A549 (cell line): Measurements from ENCODE around the gene LBH. TPM values are rescaled to one million over a fixed set of nuclear protein-coding genes. Genes with fewer than 3 reads are reported as not detected.

Experiments used
- ATAC-seq, 2 experiments: fragments of 200-7000 bp in 1 of 2; fragments of >200 bp in 1 of 2; cut with Nextera tagmentation in 1 of 2; cut with Tn5 transposase in 1 of 2; 3 replicates each; pipeline versions ENCODE4 v1.8.0 to v1.9.1; 2018 to 2020; ENCODE audit warnings: mild to moderate bottlenecking in 1 of 2, moderate library complexity in 1 of 2
- CTCF ChIA-PET: fragments of 300-600 bp; sonication (Branson Sonifier 250); formaldehyde crosslinking; extraction: SDS; loops from one replicate; lab custom pipeline; 2021; ENCODE audit warnings: antibody characterized with exemption, inconsistent platforms; lab: Yijun Ruan, JAX
- POLR2A ChIA-PET: fragments of 350-600 bp; formaldehyde crosslinking; extraction: SDS; loops from one replicate; lab custom pipeline; 2021; ENCODE audit warnings: antibody characterized with exemption, inconsistent platforms; lab: Yijun Ruan, JAX
- DNase-seq, 2 experiments: peaks; one replicate each; pipeline versions ENCODE4 v3.0.0 to v3.0.0-alpha.2; 2011 to 2016; ENCODE audit warnings: low read depth in 1 of 2, low spot score in 1 of 2
- FAIRE-seq: peaks from 2 replicates; lab custom pipeline; 2011; peaks lifted over from hg19 to GRCh38; lab: Jason Lieb, UNC
- H3K27ac ChIP-seq, 2 experiments: fragments of >200 bp; sonication (Bioruptor Twin); formaldehyde crosslinking; 3 replicates each; pipeline ENCODE4 v1.5.1; 2016 to 2017
- H3K4me1 ChIP-seq: fragments of >200 bp; sonication (Bioruptor Twin); formaldehyde crosslinking; 3 replicates; pipeline ENCODE4 v1.6.1; 2016
- H3K4me2 ChIP-seq: fragments of >200 bp; sonication (Bioruptor Twin); formaldehyde crosslinking; 3 replicates; pipeline ENCODE4 v1.6.1; 2016
- H3K4me3 ChIP-seq: fragments of >200 bp; sonication (Bioruptor Twin); formaldehyde crosslinking; 3 replicates; pipeline ENCODE4 v1.5.1; 2016
- H3K9me3 ChIP-seq: fragments of >200 bp; sonication (Bioruptor Twin); formaldehyde crosslinking; 3 replicates; pipeline ENCODE4 v1.6.1; 2016
- ATOH8 ChIP-seq: fragments of 250-450 bp; sonication (Bioruptor Pico); IDR thresholded peaks from 2 replicates; pipeline ENCODE4 v1.5.0; 2020; ENCODE audit warnings: low read depth, mild to moderate bottlenecking, moderate library complexity
- CBX2 ChIP-seq: fragments of 200-600 bp; sonication (generic); IDR thresholded peaks from 2 replicates; pipeline ENCODE4 v1.6.1; 2016; ENCODE audit warnings: low read depth, mild to moderate bottlenecking, borderline replicate concordance
- CEBPB ChIP-seq, 2 experiments: fragments of >200 bp in 1 of 2; sonication (Bioruptor Twin) in 1 of 2; formaldehyde crosslinking in 1 of 2; IDR thresholded peaks; 2 replicates each; pipeline ENCODE4 v1.6.1; 2012 to 2016
- E2F6 ChIP-seq: IDR thresholded peaks from 2 replicates; pipeline ENCODE4 v1.6.1; 2012; ENCODE audit warnings: low read depth, borderline replicate concordance
- EHMT2 ChIP-seq: fragments of 200-600 bp; sonication (generic); IDR thresholded peaks from 2 replicates; pipeline ENCODE4 v1.6.1; 2016; ENCODE audit warnings: antibody characterized with exemption, low read depth, mild to moderate bottlenecking, moderate library complexity
- ELK1 ChIP-seq: fragments of 150-350 bp; IDR thresholded peaks from 2 replicates; pipeline ENCODE4 v1.6.1; 2014; ENCODE audit warnings: low read depth, mild to moderate bottlenecking, low read length
- ESRRA ChIP-seq: fragments of 150-350 bp; IDR thresholded peaks from 2 replicates; pipeline ENCODE4 v1.6.1; 2014; ENCODE audit warnings: mild to moderate bottlenecking, low read length, borderline replicate concordance
- FOXS1 ChIP-seq: fragments of 250-450 bp; sonication (Bioruptor Pico); IDR thresholded peaks from 2 replicates; pipeline ENCODE4 v1.5.0; 2020; ENCODE audit warnings: mild to moderate bottlenecking, moderate library complexity
- HES2 ChIP-seq: fragments of >200 bp; sonication (Bioruptor Twin); formaldehyde crosslinking; IDR thresholded peaks from 2 replicates; pipeline ENCODE4 v1.6.1; 2016
- HEYL ChIP-seq: fragments of 250-450 bp; sonication (Bioruptor Pico); IDR thresholded peaks from 2 replicates; pipeline ENCODE4 v1.8.0; 2021; ENCODE audit warnings: mild to moderate bottlenecking, moderate library complexity
- HMGXB4 ChIP-seq: fragments of 250-450 bp; sonication (Bioruptor Pico); IDR thresholded peaks from 2 replicates; pipeline ENCODE4 v1.5.0; 2021; ENCODE audit warnings: mild to moderate bottlenecking, moderate library complexity, borderline replicate concordance
- HOXB13 ChIP-seq: fragments of 250-450 bp; sonication (Bioruptor Pico); IDR thresholded peaks from 2 replicates; pipeline ENCODE4 v1.5.0; 2020; ENCODE audit warnings: low read depth, mild to moderate bottlenecking, moderate library complexity
- HOXB5 ChIP-seq: fragments of 250-450 bp; sonication (Bioruptor Pico); IDR thresholded peaks from 2 replicates; pipeline ENCODE4 v1.5.0; 2020; ENCODE audit warnings: mild to moderate bottlenecking, moderate library complexity
- MAFK ChIP-seq: fragments of 450-650 bp; IDR thresholded peaks from 2 replicates; pipeline ENCODE4 v1.6.1; 2014; ENCODE audit not compliant: partially characterized antibody
- MYC ChIP-seq: IDR thresholded peaks from 2 replicates; pipeline ENCODE4 v1.6.1; 2012; ENCODE audit warnings: mild to moderate bottlenecking, inconsistent platforms, low read length, improper control_type of control experiment, borderline replicate concordance
- NPAS2 ChIP-seq: fragments of 250-450 bp; sonication (Bioruptor Pico); IDR thresholded peaks from 2 replicates; pipeline ENCODE4 v1.8.0; 2022; ENCODE audit warnings: mild to moderate bottlenecking, moderate library complexity, borderline replicate concordance
- SREBF2 ChIP-seq: fragments of 450-650 bp; IDR thresholded peaks from 2 replicates; pipeline ENCODE4 v1.6.1; 2014; ENCODE audit warnings: mild to moderate bottlenecking, moderate library complexity
- TP53 ChIP-seq: fragments of 250-450 bp; sonication (Bioruptor Pico); IDR thresholded peaks from 2 replicates; pipeline ENCODE4 v1.5.0; 2021; ENCODE audit warnings: mild to moderate bottlenecking, moderate library complexity
- ZFP36 ChIP-seq: fragments of 450-650 bp; IDR thresholded peaks from 2 replicates; pipeline ENCODE4 v1.6.1; 2014; ENCODE audit warnings: borderline replicate concordance; ENCODE audit not compliant: partially characterized antibody
- ZNF302 ChIP-seq: fragments of 250-450 bp; sonication (Bioruptor Pico); IDR thresholded peaks from 2 replicates; pipeline ENCODE4 v1.9.0; 2021; ENCODE audit warnings: inconsistent platforms, mild to moderate bottlenecking, moderate library complexity
- WGBS: methylation state at CpG from one replicate; pipeline ENCODE4 v1.1.6; 2017; ENCODE audit errors: missing lambda C conversion rate; 5-methylcytosine and 5-hydroxymethylcytosine counted together
- polyA plus RNA-seq, 4 experiments: library from polyadenylated mRNA; depleted of rRNA in 3 of 4; stranded (reverse); fragments of >200 nt; fragmentation: RNase III in 1 of 4; extraction: RNeasy Plus Mini Kit Qiagen cat#74134 plus additional on column Dnase treatment in 1 of 4; gene quantifications; 2 replicates in 3 of 4; 3 replicates in 1 of 4; pipeline ENCODE4 v1.2.3, GENCODE V29; 2011 to 2017

The LBH gene
- polyA plus RNA-seq, 2 of the 4 experiments (the other 2 are of a cell fraction) = 163 to 216 TPM

- POLR2A ChIA-PET = no interaction called here
- no peak for FAIRE-seq
- CTCF ChIA-PET = interaction anchor here (0.9 to 12.8 kb wide), 8 partner anchors 10 to 497 kb away, joined by 3 to 430 read pairs (median 4); no protein-coding TSS in a partner anchor
Observed at GRCh38 chr2:30213326-30213725, 18.0 kb upstream of the LBH start.

GRCh38 chr2:30213907-30214463, 17.3 kb upstream of the LBH start:
- DNase-seq (no peak), ATAC-seq (no peak), FAIRE-seq (no peak)
- WGBS = 87% methylated on average over 7 of the region's 7 CpGs
- Histone ChIP-seq H3K4me2 (no peak overlapping the region), H3K9me3 (no peaks in the 10 kb centered on the region), H3K4me3 (no peak overlapping the region), H3K27ac (no peak overlapping the region), H3K4me1 (peaks cover under 1% of the 10 kb centered on the region; the same call in 2 of the 3 replicates)
- ChIA-PET POLR2A (interaction anchor here (1.6 kb wide), 1 partner anchor 18 kb away, joined by 7 read pairs; no protein-coding TSS in a partner anchor), CTCF (interaction anchor here (0.7 to 12.8 kb wide), 8 partner anchors 9 to 496 kb away, joined by 3 to 430 read pairs (median 4); no protein-coding TSS in a partner anchor)
- no peak for TF ChIP-seq HES2
- TF ChIP-seq TP53 (CRISPR knock-in tag) = no peak
- TF ChIP-seq HMGXB4 (CRISPR knock-in tag) = no peak
- no peak for TF ChIP-seq MYC
- TF ChIP-seq SREBF2 = no peak
- no peak for TF ChIP-seq EHMT2
- TF ChIP-seq E2F6 = no peak
- TF ChIP-seq CBX2 = no peak
- TF ChIP-seq FOXS1 = no peak
- TF ChIP-seq HOXB5 = no peak

More at GRCh38 chr2:30213326-30213725, 18.0 kb upstream of the LBH start:
- Histone ChIP-seq H3K27ac (no peak overlapping the region), H3K9me3 (no peaks in the 10 kb centered on the region), H3K4me3 (no peak overlapping the region), H3K4me2 (no peak overlapping the region), H3K4me1 (peaks cover 5% of the 10 kb centered on the region; the same call in 2 of the 3 replicates)
- 91% methylated on average over 11 of the region's 11 CpGs for WGBS
- ATAC-seq (no peak), DNase-seq (no peak)
- TF ChIP-seq HEYL (no peak), ESRRA (no peak), ZFP36 (no peak), HES2 (no peak), ELK1 (no peak), E2F6 (no peak), ATOH8 (no peak), TP53 (CRISPR knock-in tag) (no peak), NPAS2 (CRISPR knock-in tag) (no peak), CEBPB (IDR thresholded peaks at IDR 0.05) (no peak), MAFK (no peak), EHMT2 (no peak), ZNF302 (no peak), HOXB13 (CRISPR knock-in tag) (no peak)
